Measurements from ENCODE around the gene LRRC27. TPM values are rescaled to one million over a fixed set of nuclear protein-coding genes. Genes with fewer than 3 reads are reported as not detected.

Gene LRRC27
- total RNA-seq, 1 donor from 2014 or later = 14.2 TPM

- no peak for DNase-seq (ENCODE audit: extremely low spot score, unreplicated experiment)
- Mint-ChIP-seq H3K9me3 (no peaks in the 10 kb centered on the region), H3K4me1 (ENCODE audit: unreplicated experiment) (peaks cover 5% of the 10 kb centered on the region), H3K36me3 (peaks cover 20% of the 10 kb centered on the region), H3K27ac (no peak overlapping the region), H3K4me3 (no peak overlapping the region), H3K27me3 (no peaks in the 10 kb centered on the region)
- TF ChIP-seq CTCF (conservative IDR thresholded peaks at IDR 0.05) = no peak
These were observed 34.5 kb downstream of the LRRC27 start for GRCh38 chr10:132366499-132366898.

GRCh38 chr10:132368391-132368790 is 36.4 kb downstream of the LRRC27 start:
- no peak for DNase-seq (ENCODE audit: extremely low spot score, unreplicated experiment)
- H3K27ac Mint-ChIP-seq = no peak overlapping the region
- no peak for TF ChIP-seq CTCF (conservative IDR thresholded peaks at IDR 0.05)
- H3K4me1 Mint-ChIP-seq (ENCODE audit: unreplicated experiment) = peaks cover 9% of the 10 kb centered on the region
- no peaks in the 10 kb centered on the region for H3K27me3 Mint-ChIP-seq
- H3K9me3 Mint-ChIP-seq = no peaks in the 10 kb centered on the region
- H3K4me3 Mint-ChIP-seq = no peak overlapping the region
- H3K36me3 Mint-ChIP-seq = peaks cover 20% of the 10 kb centered on the region

- Mint-ChIP-seq H3K4me3 (no peak overlapping the region), H3K4me1 (ENCODE audit: unreplicated experiment) (peaks cover 14% of the 10 kb centered on the region), H3K36me3 (peaks cover 20% of the 10 kb centered on the region)
These were observed 37.1 kb downstream of the LRRC27 start for GRCh38 chr10:132368881-132369635.

GRCh38 chr10:132369636-132370185 is 37.7 kb downstream of the LRRC27 start:
- Mint-ChIP-seq H3K9me3 (no peaks in the 10 kb centered on the region), H3K4me1 (ENCODE audit: unreplicated experiment) (peaks cover 14% of the 10 kb centered on the region), H3K27ac (no peak overlapping the region), H3K36me3 (peaks cover 16% of the 10 kb centered on the region), H3K4me3 (no peak overlapping the region), H3K27me3 (no peaks in the 10 kb centered on the region)
- no peak for DNase-seq (ENCODE audit: extremely low spot score, unreplicated experiment)
- TF ChIP-seq CTCF (conservative IDR thresholded peaks at IDR 0.05) = no peak

More at GRCh38 chr10:132368881-132369635, 37.1 kb downstream of the LRRC27 start:
- Mint-ChIP-seq H3K9me3 (no peaks in the 10 kb centered on the region), H3K27ac (no peak overlapping the region), H3K27me3 (no peaks in the 10 kb centered on the region)
- DNase-seq (ENCODE audit: extremely low spot score, unreplicated experiment) = no peak
- TF ChIP-seq CTCF (conservative IDR thresholded peaks at IDR 0.05) = no peak

GRCh38 chr10:132370426-132371340 is 38.7 kb downstream of the LRRC27 start:
- no peak overlapping the region for H3K27ac Mint-ChIP-seq
- H3K9me3 Mint-ChIP-seq = no peaks in the 10 kb centered on the region
- H3K27me3 Mint-ChIP-seq = no peaks in the 10 kb centered on the region
- H3K4me3 Mint-ChIP-seq = no peak overlapping the region
- DNase-seq (ENCODE audit: extremely low spot score, unreplicated experiment) = no peak
- TF ChIP-seq CTCF (conservative IDR thresholded peaks at IDR 0.05) = no peak
- H3K36me3 Mint-ChIP-seq = peaks cover 10% of the 10 kb centered on the region
- peaks cover 17% of the 10 kb centered on the region for H3K4me1 Mint-ChIP-seq (ENCODE audit: unreplicated experiment)
